ENCODE measurements around the gene KLHL6.

The KLHL6 gene

DNA sequence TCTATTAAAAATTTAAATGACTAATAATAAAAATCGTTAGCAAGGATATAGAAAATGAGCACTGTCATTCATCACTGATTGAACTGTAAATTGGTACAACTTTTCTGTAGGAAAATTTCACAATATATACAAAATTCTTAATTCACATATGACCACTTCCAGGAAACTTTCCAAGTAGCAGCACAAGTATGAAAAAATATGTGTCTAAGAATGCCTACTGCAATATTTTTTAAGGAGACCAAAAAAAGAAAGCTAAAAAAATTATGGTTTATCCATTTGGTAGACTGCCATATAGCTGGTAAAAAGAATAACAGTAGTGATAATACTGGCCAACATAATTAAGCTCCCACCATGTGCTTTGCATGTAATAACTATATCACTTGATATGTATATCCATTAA, 59.2 kb downstream of the KLHL6 start:
- H3K4me3 ChIP-seq (ENCODE audit: low read depth, low read length) = no peak overlapping the region
- TF ChIP-seq, protein P1, sequence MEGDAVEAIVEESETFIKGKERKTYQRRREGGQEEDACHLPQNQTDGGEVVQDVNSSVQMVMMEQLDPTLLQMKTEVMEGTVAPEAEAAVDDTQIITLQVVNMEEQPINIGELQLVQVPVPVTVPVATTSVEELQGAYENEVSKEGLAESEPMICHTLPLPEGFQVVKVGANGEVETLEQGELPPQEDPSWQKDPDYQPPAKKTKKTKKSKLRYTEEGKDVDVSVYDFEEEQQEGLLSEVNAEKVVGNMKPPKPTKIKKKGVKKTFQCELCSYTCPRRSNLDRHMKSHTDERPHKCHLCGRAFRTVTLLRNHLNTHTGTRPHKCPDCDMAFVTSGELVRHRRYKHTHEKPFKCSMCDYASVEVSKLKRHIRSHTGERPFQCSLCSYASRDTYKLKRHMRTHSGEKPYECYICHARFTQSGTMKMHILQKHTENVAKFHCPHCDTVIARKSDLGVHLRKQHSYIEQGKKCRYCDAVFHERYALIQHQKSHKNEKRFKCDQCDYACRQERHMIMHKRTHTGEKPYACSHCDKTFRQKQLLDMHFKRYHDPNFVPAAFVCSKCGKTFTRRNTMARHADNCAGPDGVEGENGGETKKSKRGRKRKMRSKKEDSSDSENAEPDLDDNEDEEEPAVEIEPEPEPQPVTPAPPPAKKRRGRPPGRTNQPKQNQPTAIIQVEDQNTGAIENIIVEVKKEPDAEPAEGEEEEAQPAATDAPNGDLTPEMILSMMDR (IDR thresholded peaks at IDR 0.05; ENCODE audit: borderline replicate concordance, insufficient read depth, low read depth, low read length) = no peak

DNA sequence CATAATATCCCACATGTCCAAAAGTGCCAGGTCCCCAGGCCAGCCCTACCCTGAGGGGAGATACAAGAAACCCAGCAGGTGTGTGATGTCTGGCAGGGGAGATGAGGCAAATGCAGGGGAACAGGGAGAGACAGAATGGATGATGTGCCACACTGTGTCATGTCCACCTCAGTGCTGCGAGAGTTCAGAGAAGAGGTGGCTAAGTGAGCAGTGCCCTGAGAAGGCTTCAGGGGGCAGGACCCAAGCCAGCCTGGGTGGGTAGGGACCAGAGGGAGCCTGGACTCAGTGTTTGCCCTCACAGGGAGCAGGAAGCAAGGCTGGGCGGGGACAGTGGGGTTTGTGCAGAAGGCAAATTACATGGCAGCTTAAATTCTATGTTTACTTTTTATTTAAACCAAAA, 61.2 kb downstream of the KLHL6 start:
- H3K4me3 ChIP-seq (ENCODE audit: low read depth, low read length) = no peak overlapping the region
- TF ChIP-seq, protein P1 (IDR thresholded peaks at IDR 0.05; ENCODE audit: borderline replicate concordance, insufficient read depth, low read depth, low read length) = no peak

DNA sequence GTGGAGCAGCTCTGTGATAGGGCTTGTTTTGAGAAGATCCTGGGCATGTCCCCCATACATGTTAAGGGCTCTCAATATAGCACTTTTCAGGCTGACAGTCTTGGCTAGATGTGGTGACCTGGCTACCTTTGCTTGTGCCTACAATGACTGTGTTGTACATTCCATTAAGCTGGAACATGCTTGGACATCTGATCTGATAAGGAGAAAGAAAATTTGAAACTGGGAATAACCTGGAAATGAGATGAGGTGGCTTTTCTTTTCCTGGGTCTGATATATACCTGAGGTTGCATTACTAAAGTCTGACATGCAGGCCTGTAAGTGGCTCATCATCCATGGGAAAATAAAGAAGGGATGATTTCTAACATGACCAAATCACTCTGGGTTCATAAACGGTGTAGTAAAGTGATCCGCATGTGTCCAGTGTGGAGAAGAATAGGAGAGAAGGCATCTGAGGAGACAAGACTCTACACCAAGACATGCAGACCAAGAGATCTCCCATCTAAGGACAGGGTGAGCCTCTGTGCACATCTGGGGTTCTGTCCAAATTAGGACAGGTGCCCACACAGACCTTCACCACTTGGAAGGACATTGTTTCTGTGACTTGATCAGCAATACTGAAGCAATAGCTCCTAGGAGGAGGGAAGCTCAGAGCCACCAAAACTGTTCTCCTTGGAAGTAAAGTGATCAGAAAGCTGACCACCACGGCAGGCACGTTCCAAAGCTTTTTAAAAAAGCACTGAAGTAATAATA, 62.0 kb downstream of the KLHL6 start:
- TF ChIP-seq, protein P1 (IDR thresholded peaks at IDR 0.05; ENCODE audit: borderline replicate concordance, insufficient read depth, low read depth, low read length) = no peak
- no peak overlapping the region for H3K4me3 ChIP-seq (ENCODE audit: low read depth, low read length)

DNA sequence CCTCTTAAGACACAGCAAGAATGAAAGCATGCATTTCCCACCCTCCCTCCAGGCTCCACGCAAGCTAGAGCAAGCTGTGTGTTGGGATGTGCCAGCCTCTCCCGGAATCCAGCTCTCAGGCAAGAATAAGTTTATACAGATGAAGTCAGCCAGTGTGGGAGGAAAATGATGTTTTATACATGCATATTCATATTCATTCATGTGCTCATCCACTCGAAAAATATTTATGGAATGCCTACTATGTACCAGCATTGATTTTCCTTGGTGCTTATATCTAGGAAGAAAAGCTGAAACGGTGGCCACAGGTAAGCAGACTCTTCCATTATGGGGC, 62.7 kb downstream of the KLHL6 start:
- TF ChIP-seq, protein P1 (IDR thresholded peaks at IDR 0.05; ENCODE audit: borderline replicate concordance, insufficient read depth, low read depth, low read length) = no peak

DNA sequence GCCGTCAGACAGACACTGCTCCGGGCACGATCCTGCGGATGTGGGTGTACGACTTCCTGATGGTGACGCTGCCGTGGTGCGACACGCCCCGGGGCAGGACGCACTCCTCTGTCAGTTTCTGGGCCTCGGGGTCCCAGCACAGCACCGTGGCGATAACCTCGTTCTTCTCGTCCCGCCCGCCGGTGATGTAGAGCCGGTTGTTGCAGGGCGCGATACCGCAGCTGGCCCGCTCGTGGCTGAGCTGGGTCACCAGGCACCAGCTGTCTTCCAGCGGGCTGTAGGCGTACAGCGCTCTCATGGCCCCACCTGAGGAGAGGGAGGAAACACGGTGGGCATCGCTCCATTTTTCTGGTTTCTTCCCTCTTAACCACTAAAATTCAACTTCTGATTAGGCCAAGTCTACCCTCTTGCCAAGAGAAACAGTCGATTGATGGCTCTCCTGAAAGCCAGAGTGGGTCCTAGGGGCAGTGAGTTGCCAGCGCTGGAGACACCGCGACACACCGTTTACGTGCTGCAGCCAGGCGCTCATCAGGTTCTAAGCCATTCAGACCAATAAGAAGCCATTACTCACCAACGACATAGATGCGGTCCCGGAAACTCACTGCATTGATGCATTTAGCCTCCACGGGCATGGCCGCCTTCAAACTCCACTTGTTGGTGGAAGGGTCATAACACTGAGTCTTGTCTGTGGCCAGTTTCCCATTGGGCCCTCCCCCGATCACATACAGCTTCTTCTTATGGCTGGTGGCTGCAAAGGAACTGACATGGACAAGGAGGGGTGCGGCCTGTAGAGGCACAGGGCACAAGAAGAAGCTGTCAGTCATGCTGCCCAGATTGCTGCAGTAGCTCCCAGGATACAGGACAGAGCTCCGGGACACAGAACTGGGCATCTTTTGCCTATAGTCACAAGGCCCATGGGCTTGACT, 63.3 kb downstream of the KLHL6 start:
- no peak overlapping the region for H3K4me3 ChIP-seq (ENCODE audit: low read depth, low read length)
- TF ChIP-seq, protein P1 (IDR thresholded peaks at IDR 0.05; ENCODE audit: borderline replicate concordance, insufficient read depth, low read depth, low read length) = no peak

More for the DNA sequence above, 62.7 kb downstream of the KLHL6 start:
- no peak overlapping the region for H3K4me3 ChIP-seq (ENCODE audit: low read depth, low read length)

DNA sequence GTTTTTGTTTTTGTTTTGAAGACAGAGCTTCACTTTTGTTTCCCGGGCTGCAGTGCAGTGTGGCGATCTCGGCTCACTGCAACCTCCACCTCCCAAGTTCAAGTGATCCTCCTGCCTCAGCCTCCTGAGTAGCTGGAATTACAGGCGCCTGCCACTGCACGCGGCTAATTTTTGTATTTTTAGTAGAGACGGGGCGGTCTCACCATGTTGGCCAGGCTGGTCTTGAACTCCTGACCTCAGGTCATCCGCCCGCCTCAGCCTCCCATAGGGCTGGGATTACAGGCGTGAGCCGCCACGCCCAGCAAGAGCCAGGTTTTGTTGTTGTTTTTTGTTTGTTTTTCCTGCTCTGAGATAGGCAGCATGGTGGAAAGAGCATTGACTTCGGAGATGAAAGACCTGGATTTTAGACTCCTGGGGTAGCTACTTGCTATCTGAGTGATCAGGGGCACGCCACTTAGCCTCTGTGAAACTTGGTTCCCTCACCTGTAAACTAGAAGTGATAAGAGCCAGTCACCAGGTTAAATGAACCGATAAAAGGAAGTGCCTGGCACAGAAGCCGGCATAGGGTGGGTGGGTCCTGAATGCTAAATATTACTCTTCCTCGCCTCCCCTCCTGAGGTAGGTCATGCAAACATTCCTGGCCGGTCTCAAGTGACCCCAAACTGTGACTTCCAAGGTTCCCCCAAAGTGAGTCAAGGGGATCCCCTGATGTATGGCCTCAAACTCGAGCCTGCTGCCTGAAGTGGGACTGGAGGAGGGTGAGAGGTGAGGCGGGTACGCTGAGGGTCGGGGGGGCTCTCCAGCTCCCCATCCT, 64.2 kb downstream of the KLHL6 start:
- H3K4me3 ChIP-seq (ENCODE audit: low read depth, low read length) = no peak overlapping the region
- TF ChIP-seq, protein P1 (IDR thresholded peaks at IDR 0.05; ENCODE audit: borderline replicate concordance, insufficient read depth, low read depth, low read length) = no peak

Measured in GM12875 (cell line).